RWPE2 (cell line): ENCODE data around the gene PPP1R7.

Source experiments
- ATAC-seq: fragments of 200-7000 bp; cut with Tn5 transposase; 3 replicates; pipeline ENCODE4 v1.9.1; 2021; ENCODE audit warnings: low read depth
- DNase-seq: peaks from one replicate; pipeline ENCODE4 v3.0.0-alpha.2; 2020; ENCODE audit warnings: low spot score
- H3K27ac ChIP-seq: fragments of 450-650 bp; 2 replicates; pipeline ENCODE4 v1.5.1; 2017; ENCODE audit warnings: mild to moderate bottlenecking; ENCODE audit not compliant: poor library complexity, severe bottlenecking
- H3K27me3 ChIP-seq: fragments of 250-450 bp; sonication (Bioruptor Pico); 2 replicates; pipeline ENCODE4 v1.5.1; 2021; ENCODE audit warnings: mild to moderate bottlenecking, moderate library complexity; ENCODE audit not compliant: insufficient read depth, poor library complexity, severe bottlenecking
- H3K36me3 ChIP-seq: fragments of 250-450 bp; sonication (Bioruptor Pico); 2 replicates; pipeline ENCODE4 v1.5.1; 2020; ENCODE audit warnings: low read depth, mild to moderate bottlenecking, moderate library complexity
- H3K4me1 ChIP-seq: fragments of 250-450 bp; sonication (Bioruptor Pico); 2 replicates; pipeline ENCODE4 v1.5.1; 2021; ENCODE audit warnings: mild to moderate bottlenecking, moderate library complexity; ENCODE audit not compliant: insufficient read depth, poor library complexity, severe bottlenecking
- H3K4me3 ChIP-seq: fragments of 250-450 bp; sonication (Bioruptor Pico); 2 replicates; pipeline ENCODE4 v1.5.1; 2021; ENCODE audit warnings: mild to moderate bottlenecking, moderate library complexity; ENCODE audit not compliant: severe bottlenecking
- H3K9me3 ChIP-seq: fragments of 250-450 bp; sonication (Bioruptor Pico); 2 replicates; pipeline ENCODE4 v1.5.1; 2021; ENCODE audit warnings: mild to moderate bottlenecking, moderate library complexity; ENCODE audit not compliant: severe bottlenecking
- TF ChIP-seq, protein P1 (sequence below): fragments of 450-650 bp; IDR thresholded peaks from one replicate; pipeline ENCODE4 v1.5.1; 2017; ENCODE audit warnings: mild to moderate bottlenecking, moderate library complexity; ENCODE audit not compliant: poor library complexity, severe bottlenecking

The PPP1R7 gene

DNA sequence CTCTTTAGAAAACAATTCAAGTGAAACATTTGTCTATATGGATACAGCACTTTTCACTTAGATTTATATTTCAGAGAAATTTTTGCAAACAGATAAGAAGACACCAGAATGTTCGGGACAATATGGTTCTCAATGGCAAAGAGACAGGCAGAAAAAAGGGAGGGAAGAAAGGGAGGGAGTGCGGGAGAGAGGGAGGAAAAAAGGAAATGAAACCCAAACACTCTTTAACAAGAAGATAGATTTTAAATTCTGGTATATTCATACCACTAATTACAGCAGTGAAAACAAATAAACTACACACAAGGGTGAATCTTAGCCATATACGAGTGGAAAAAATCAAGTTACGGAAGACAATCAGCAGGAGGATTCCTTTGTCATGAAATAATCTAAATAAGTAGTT is 4.0 kb upstream of the PPP1R7 start:
- DNase-seq (no peak), ATAC-seq (no peak)
- TF ChIP-seq, protein P1, sequence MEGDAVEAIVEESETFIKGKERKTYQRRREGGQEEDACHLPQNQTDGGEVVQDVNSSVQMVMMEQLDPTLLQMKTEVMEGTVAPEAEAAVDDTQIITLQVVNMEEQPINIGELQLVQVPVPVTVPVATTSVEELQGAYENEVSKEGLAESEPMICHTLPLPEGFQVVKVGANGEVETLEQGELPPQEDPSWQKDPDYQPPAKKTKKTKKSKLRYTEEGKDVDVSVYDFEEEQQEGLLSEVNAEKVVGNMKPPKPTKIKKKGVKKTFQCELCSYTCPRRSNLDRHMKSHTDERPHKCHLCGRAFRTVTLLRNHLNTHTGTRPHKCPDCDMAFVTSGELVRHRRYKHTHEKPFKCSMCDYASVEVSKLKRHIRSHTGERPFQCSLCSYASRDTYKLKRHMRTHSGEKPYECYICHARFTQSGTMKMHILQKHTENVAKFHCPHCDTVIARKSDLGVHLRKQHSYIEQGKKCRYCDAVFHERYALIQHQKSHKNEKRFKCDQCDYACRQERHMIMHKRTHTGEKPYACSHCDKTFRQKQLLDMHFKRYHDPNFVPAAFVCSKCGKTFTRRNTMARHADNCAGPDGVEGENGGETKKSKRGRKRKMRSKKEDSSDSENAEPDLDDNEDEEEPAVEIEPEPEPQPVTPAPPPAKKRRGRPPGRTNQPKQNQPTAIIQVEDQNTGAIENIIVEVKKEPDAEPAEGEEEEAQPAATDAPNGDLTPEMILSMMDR, result no peak
- H3K9me3 ChIP-seq, result no peaks in the 10 kb centered on the region
- no peaks in the 10 kb centered on the region for H3K36me3 ChIP-seq
- no peak overlapping the region for H3K4me3 ChIP-seq
- H3K27me3 ChIP-seq, result no peaks in the 10 kb centered on the region
- H3K27ac ChIP-seq, result no peak overlapping the region
- H3K4me1 ChIP-seq, result peaks cover 6% of the 10 kb centered on the region

- Histone ChIP-seq H3K4me3 (no peak overlapping the region), H3K9me3 (no peaks in the 10 kb centered on the region), H3K4me1 (peaks cover 6% of the 10 kb centered on the region), H3K36me3 (no peaks in the 10 kb centered on the region), H3K27me3 (no peaks in the 10 kb centered on the region), H3K27ac (no peak overlapping the region)
- ATAC-seq, result no peak
- TF ChIP-seq, protein P1, result no peak
- no peak for DNase-seq
Observed at GRCh38 chr2:241147336-241147735, 2.9 kb upstream of the PPP1R7 start.

DNA sequence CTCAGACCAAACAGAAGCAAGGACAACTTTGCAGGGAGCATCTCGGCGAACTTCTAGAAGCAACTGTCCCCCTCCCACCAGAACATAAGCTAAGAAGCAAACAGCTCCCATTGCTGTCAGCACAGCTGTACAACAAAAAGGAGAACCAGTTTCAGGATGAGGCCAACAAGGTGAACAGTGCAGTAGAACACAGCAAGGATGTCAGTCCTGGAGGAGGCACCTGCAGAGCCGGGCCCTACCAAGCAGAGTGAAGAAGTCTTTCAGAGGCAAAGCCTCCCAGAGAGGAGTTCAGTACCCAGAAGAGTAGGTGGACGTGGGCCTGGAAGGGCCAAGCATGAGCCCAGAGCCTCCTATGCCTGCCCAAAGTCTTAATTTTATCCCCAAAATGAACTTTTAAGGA is 2.0 kb upstream of the PPP1R7 start:
- ATAC-seq, result no peak
- no peak overlapping the region for H3K27ac ChIP-seq
- peak overlapping the region; percentile 75 for H3K4me3 ChIP-seq
- no peaks in the 10 kb centered on the region for H3K36me3 ChIP-seq
- H3K9me3 ChIP-seq, result no peaks in the 10 kb centered on the region
- no peaks in the 10 kb centered on the region for H3K27me3 ChIP-seq
- TF ChIP-seq, protein P1, result no peak
- no peak for DNase-seq
- peaks cover 6% of the 10 kb centered on the region for H3K4me1 ChIP-seq

DNA sequence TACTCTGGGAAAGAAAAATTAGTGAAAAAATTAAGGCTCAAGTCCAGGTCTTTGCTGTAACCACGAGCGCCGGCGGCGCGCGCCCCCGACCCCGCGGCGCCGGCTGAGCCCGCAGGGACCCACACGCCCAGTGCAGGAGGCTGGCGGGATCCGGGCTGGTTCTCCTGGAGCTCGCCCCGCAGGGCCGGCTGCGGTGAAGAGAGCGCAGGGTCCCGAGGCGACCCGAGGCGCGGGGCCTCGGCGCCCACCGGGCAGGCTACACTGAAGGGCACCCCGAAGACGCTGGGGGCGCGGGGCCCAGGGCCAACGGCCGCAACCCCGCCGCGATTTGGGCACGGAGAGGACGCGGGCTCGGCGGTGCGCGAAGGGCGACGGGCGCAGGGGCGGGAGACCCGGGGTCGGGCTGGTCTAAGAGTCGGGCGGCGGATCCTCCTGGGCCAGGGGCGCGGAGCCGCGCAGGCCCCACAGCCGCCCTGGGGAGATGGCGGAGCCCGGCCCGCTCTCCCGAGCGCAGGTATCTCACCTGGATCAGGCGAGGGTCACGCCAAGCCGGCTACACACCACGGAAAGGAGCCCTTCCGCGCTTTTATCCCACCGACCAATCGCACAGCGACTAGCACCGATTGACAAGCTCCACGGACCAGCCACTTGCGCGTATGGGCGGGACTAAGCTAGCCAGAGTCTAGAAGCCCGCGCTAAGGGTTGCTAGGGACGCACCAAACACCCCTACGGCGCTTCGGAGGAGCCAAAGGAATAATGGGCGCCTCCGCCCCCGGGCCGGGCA is 1.2 kb upstream of the PPP1R7 start, which contains the start of gene PASK:
PASK (minus strand) TSS at position 582 of the 784 bp plus-strand sequence. CDS start 6,440 bp downstream, outside the sequence.
- peak; percentile 98 for DNase-seq
- Histone ChIP-seq H3K27me3 (no peaks in the 10 kb centered on the region), H3K4me1 (peaks cover 6% of the 10 kb centered on the region), H3K27ac (peak within 1 kb of the TSS; percentile 34), H3K9me3 (no peaks in the 10 kb centered on the region), H3K36me3 (no peaks in the 10 kb centered on the region), H3K4me3 (peak within 1 kb of the TSS; percentile 75)
- TF ChIP-seq, protein P1, result peak; percentile 1
- ATAC-seq, result peak; percentile 89

DNA sequence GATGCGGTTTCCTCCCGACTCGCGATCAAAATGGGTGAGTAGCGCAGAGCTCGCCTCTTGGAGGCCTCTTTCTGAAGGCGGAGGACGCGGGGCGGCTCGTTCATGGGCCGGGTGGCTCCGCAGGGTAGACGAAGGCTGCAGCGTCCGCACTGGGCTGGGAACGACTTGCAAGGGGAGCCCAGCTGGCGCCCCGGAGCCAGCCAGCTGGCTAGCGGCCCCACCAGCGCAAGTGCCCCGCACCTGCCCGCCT is 667 bp upstream of the PPP1R7 start:
- Histone ChIP-seq H3K36me3 (no peaks in the 10 kb centered on the region; the same call in 1 of the 2 replicates), H3K9me3 (no peaks in the 10 kb centered on the region), H3K27ac (peak overlapping the region; percentile 12), H3K4me3 (peak overlapping the region; percentile 75), H3K27me3 (no peaks in the 10 kb centered on the region), H3K4me1 (peaks cover 6% of the 10 kb centered on the region)
- DNase-seq (no peak), ATAC-seq (peak; percentile 8; the same call in 2 of the 3 replicates)
- TF ChIP-seq, protein P1, result no peak
